Effector memory CD4-positive, alpha-beta T cell (primary cell): Measurements from ENCODE around the gene VWA5B1.

ENCODE experiments used
- DNase-seq, 3 donors: peaks; one replicate each; pipeline ENCODE4 v3.0.0-alpha.2; 2020
- H3K27ac ChIP-seq: 2 replicates; pipeline ENCODE4 v1.7.0; 2013; ENCODE audit warnings: mild to moderate bottlenecking, low read length, moderate library complexity; ENCODE audit not compliant: insufficient read depth, poor library complexity, severe bottlenecking
- H3K27me3 ChIP-seq: replicated peaks from 2 replicates; pipeline ENCODE4 v1.7.0; 2013; ENCODE audit warnings: mild to moderate bottlenecking, low read length; ENCODE audit not compliant: insufficient read depth, control insufficient read depth, poor library complexity, severe bottlenecking
- H3K36me3 ChIP-seq: 2 replicates; pipeline ENCODE4 v1.7.0; 2013; ENCODE audit warnings: mild to moderate bottlenecking, low read length, moderate library complexity; ENCODE audit not compliant: control insufficient read depth, insufficient read depth
- H3K4me1 ChIP-seq: 2 replicates; pipeline ENCODE4 v1.7.0; 2013; ENCODE audit warnings: low read length, mild to moderate bottlenecking; ENCODE audit not compliant: control insufficient read depth, insufficient read depth, poor library complexity, severe bottlenecking
- H3K4me3 ChIP-seq: 2 replicates; pipeline ENCODE4 v1.7.0; 2013; ENCODE audit warnings: low read length, low read depth, mild to moderate bottlenecking; ENCODE audit not compliant: insufficient read depth, poor library complexity, severe bottlenecking
- H3K9me3 ChIP-seq: 2 replicates; pipeline ENCODE4 v1.7.0; 2013; ENCODE audit warnings: mild to moderate bottlenecking, low read length, moderate library complexity; ENCODE audit not compliant: control insufficient read depth

Gene VWA5B1

GRCh38 chr1:20362856-20363255 is 72.2 kb downstream of the VWA5B1 start:
- no peaks in the 10 kb centered on the region for H3K4me1 ChIP-seq
- peaks cover 8% of the 10 kb centered on the region for H3K27me3 ChIP-seq
- no peak overlapping the region for H3K4me3 ChIP-seq
- H3K9me3 ChIP-seq, result no peaks in the 10 kb centered on the region
- no peak overlapping the region for H3K27ac ChIP-seq
- no peaks in the 10 kb centered on the region for H3K36me3 ChIP-seq
- DNase-seq, result no peak

- Histone ChIP-seq H3K27me3 (peaks cover 10% of the 10 kb centered on the region), H3K36me3 (no peaks in the 10 kb centered on the region), H3K27ac (no peak overlapping the region), H3K4me1 (no peaks in the 10 kb centered on the region), H3K9me3 (no peaks in the 10 kb centered on the region), H3K4me3 (no peak overlapping the region)
- no peak for DNase-seq
These were observed 74.9 kb downstream of the VWA5B1 start for GRCh38 chr1:20365421-20366055.

- no peak for DNase-seq
These were observed 75.4 kb downstream of the VWA5B1 start for GRCh38 chr1:20366056-20366462.

GRCh38 chr1:20366463-20367115 is 75.9 kb downstream of the VWA5B1 start:
- Histone ChIP-seq H3K4me3 (no peak overlapping the region), H3K27ac (no peak overlapping the region), H3K9me3 (no peaks in the 10 kb centered on the region), H3K27me3 (peaks cover 10% of the 10 kb centered on the region), H3K36me3 (no peaks in the 10 kb centered on the region), H3K4me1 (no peaks in the 10 kb centered on the region)
- no peak for DNase-seq

More at GRCh38 chr1:20366056-20366462, 75.4 kb downstream of the VWA5B1 start:
- H3K36me3 ChIP-seq, result no peaks in the 10 kb centered on the region
- no peaks in the 10 kb centered on the region for H3K4me1 ChIP-seq
- H3K27me3 ChIP-seq, result peaks cover 10% of the 10 kb centered on the region
- no peak overlapping the region for H3K27ac ChIP-seq
- H3K9me3 ChIP-seq, result no peaks in the 10 kb centered on the region
- no peak overlapping the region for H3K4me3 ChIP-seq

- H3K27me3 ChIP-seq, result peaks cover 10% of the 10 kb centered on the region
These were observed 76.5 kb downstream of the VWA5B1 start for GRCh38 chr1:20367116-20367585.

GRCh38 chr1:20367626-20368025 is 77.0 kb downstream of the VWA5B1 start:
- Histone ChIP-seq H3K4me1 (no peaks in the 10 kb centered on the region), H3K27me3 (peaks cover 10% of the 10 kb centered on the region), H3K36me3 (no peaks in the 10 kb centered on the region), H3K27ac (no peak overlapping the region), H3K9me3 (no peaks in the 10 kb centered on the region), H3K4me3 (no peak overlapping the region)
- no peak for DNase-seq

More at GRCh38 chr1:20367116-20367585, 76.5 kb downstream of the VWA5B1 start:
- no peak for DNase-seq
- no peak overlapping the region for H3K4me3 ChIP-seq
- H3K36me3 ChIP-seq, result no peaks in the 10 kb centered on the region
- no peak overlapping the region for H3K27ac ChIP-seq
- H3K9me3 ChIP-seq, result no peaks in the 10 kb centered on the region
- no peaks in the 10 kb centered on the region for H3K4me1 ChIP-seq

- H3K27me3 ChIP-seq, result peaks cover 6% of the 10 kb centered on the region
- no peak overlapping the region for H3K27ac ChIP-seq
- no peak for DNase-seq
- H3K36me3 ChIP-seq, result no peaks in the 10 kb centered on the region
- H3K4me3 ChIP-seq, result no peak overlapping the region
- H3K9me3 ChIP-seq, result no peaks in the 10 kb centered on the region
- no peaks in the 10 kb centered on the region for H3K4me1 ChIP-seq
These were observed 78.3 kb downstream of the VWA5B1 start for GRCh38 chr1:20368866-20369470.

GRCh38 chr1:20370698-20371097 is 80.0 kb downstream of the VWA5B1 start:
- Histone ChIP-seq H3K27ac (no peak overlapping the region), H3K27me3 (peaks cover 6% of the 10 kb centered on the region), H3K36me3 (no peaks in the 10 kb centered on the region), H3K9me3 (no peaks in the 10 kb centered on the region), H3K4me3 (no peak overlapping the region), H3K4me1 (no peaks in the 10 kb centered on the region)
- DNase-seq, result no peak

GRCh38 chr1:20371411-20371810 is 80.7 kb downstream of the VWA5B1 start:
- no peaks in the 10 kb centered on the region for H3K4me1 ChIP-seq
- no peaks in the 10 kb centered on the region for H3K36me3 ChIP-seq
- peaks cover 6% of the 10 kb centered on the region for H3K27me3 ChIP-seq
- no peaks in the 10 kb centered on the region for H3K9me3 ChIP-seq
- DNase-seq, result no peak
- H3K4me3 ChIP-seq, result no peak overlapping the region
- H3K27ac ChIP-seq, result no peak overlapping the region

- Histone ChIP-seq H3K4me3 (no peak overlapping the region), H3K9me3 (no peaks in the 10 kb centered on the region), H3K4me1 (no peaks in the 10 kb centered on the region), H3K27ac (no peak overlapping the region), H3K27me3 (peaks cover 3% of the 10 kb centered on the region), H3K36me3 (no peaks in the 10 kb centered on the region)
- DNase-seq, result no peak
These were observed 81.2 kb downstream of the VWA5B1 start for GRCh38 chr1:20371883-20372282.
